ENCODE results near the gene LRRC30. TPM values are rescaled to one million over a fixed set of nuclear protein-coding genes. Genes with fewer than 3 reads are reported as not detected.

Gene LRRC30
- total and polyA plus RNA-seq, 2 of the 13 experiments (the other 11 are each of a cell fraction or from before 2014, with no cell fraction given) = not detected

DNA sequence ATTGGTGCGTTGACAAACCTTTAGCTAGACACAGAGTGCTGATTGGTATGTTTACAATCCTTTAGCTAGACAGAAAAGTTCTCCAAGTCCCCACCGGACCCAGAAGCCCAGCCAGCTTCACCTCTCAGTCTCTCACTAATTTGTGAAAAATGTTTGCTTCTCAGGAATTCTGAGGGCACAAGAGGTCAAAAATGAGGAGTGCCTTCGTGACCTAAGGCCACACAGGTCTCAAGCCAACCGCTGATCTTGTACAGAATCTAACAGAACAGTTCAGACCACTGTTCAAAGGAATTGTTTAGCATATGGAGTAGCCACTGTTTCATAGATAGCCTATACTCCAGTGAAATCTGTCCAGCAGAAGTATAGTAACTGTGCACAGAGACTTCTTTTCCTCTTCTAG lies 29.8 kb upstream of the LRRC30 start:
- Histone ChIP-seq H3K27ac (ENCODE audit: extremely low read length, insufficient read depth, low read length) (no peak overlapping the region), H4K20me1 (ENCODE audit: insufficient read depth, low read length) (no peaks in the 10 kb centered on the region), H3K9me3 (ENCODE audit: low read length) (no peaks in the 10 kb centered on the region), H3K4me1 (ENCODE audit: insufficient read depth, low read length) (no peaks in the 10 kb centered on the region), H3K27me3 (ENCODE audit: control insufficient read depth in 1 of 2, insufficient read depth in 2 of 2, low read length in 2 of 2) (no peaks in the 10 kb centered on the region; a peak in 2 of 5 replicates), H3K4me2 (ENCODE audit: low read depth, low read length) (no peak overlapping the region), H3K4me3 (replicated peaks in 1 of 3; ENCODE audit: insufficient read depth in 1 of 3, low read depth in 2 of 3, low read length in 3 of 3) (no peak overlapping the region), H3K9ac (ENCODE audit: insufficient read depth, low read depth, low read length) (no peak overlapping the region), H3K36me3 (replicated peaks in 1 of 2; ENCODE audit: control insufficient read depth in 1 of 2, insufficient read depth in 2 of 2, low read length in 2 of 2) (no peaks in the 10 kb centered on the region), H2AFZ (ENCODE audit: low read length) (no peak overlapping the region), H3K79me2 (ENCODE audit: insufficient read depth, low read length) (no peaks in the 10 kb centered on the region)
- 50% methylated on average over 2 of the region's 4 CpGs for WGBS (ENCODE audit: low lambda C conversion rate)
- FAIRE-seq (no peak), ATAC-seq (no peak), DNase-seq (ENCODE audit: low spot score) (no peak)
- BruUV-seq (replicated peaks) = no TSS peak
- in situ Hi-C loops (cut with HindIII; ENCODE audit: extremely low pct_ligation_motif_present, low pct_unique_long_range_greater_than_20kb) = no loop called here
- POLR2A ChIA-PET = no interaction called here
- CTCF ChIA-PET (ENCODE audit: low intra/inter-chr PET ratio, low total read pairs) = no interaction called here
- no peak for TF ChIP-seq TARDBP (CRISPR knock-in tag; IDR thresholded peaks at IDR 0.05)
- TF ChIP-seq ZNF44 (CRISPR knock-in tag; IDR thresholded peaks at IDR 0.05) = no peak
- TF ChIP-seq YY1 (IDR thresholded peaks at IDR 0.05; ENCODE audit: insufficient read depth, insufficient replicate concordance, low read depth, low read length) = no peak
- no peak for TF ChIP-seq NFKBIZ (CRISPR knock-in tag; IDR thresholded peaks at IDR 0.05)
- TF ChIP-seq, protein P1, sequence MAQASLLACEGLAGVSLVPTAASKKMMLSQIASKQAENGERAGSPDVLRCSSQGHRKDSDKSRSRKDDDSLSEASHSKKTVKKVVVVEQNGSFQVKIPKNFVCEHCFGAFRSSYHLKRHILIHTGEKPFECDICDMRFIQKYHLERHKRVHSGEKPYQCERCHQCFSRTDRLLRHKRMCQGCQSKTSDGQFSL (CRISPR knock-in tag; IDR thresholded peaks at IDR 0.05) = no peak
- TF ChIP-seq ZNF790 (CRISPR knock-in tag; IDR thresholded peaks at IDR 0.05; ENCODE audit: borderline replicate concordance) = no peak
- intact Hi-C loops (cut with micrococcal nuclease; ENCODE audit: unreplicated experiment) = no loop called here

DNA sequence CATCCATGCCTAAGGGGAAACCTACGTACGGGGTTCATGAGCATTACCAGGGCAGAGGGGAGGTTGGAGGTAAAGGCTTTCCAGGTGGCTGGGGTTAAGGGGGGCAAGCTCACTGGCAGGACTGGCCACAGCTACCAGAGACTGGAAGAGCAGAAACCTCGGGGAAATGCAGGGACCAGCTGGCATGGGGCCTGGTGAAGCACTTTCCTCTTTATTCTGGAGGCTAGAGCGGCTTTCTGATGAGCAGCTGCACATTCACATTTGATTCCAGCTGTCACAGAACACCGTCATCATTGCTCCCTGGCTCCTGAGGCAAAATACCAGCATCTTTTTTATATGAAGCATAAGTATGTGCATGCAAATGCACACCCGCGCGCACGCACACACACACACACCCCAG lies 28.7 kb upstream of the LRRC30 start:
- CTCF ChIA-PET (ENCODE audit: low intra/inter-chr PET ratio, low total read pairs) = no interaction called here
- H2AFZ ChIP-seq (ENCODE audit: low read length) = no peak overlapping the region
- H3K4me2 ChIP-seq (ENCODE audit: low read depth, low read length) = no peak overlapping the region
- H3K9ac ChIP-seq (ENCODE audit: insufficient read depth, low read depth, low read length) = no peak overlapping the region
- no peaks in the 10 kb centered on the region for H3K79me2 ChIP-seq (ENCODE audit: insufficient read depth, low read length)
- ATAC-seq (no peak), FAIRE-seq (no peak), DNase-seq (ENCODE audit: low spot score) (no peak)
- no peaks in the 10 kb centered on the region for H3K4me1 ChIP-seq (ENCODE audit: insufficient read depth, low read length)
- H3K9me3 ChIP-seq (ENCODE audit: low read length) = no peaks in the 10 kb centered on the region
- POLR2A ChIA-PET = no interaction called here
- H3K4me3 ChIP-seq (replicated peaks in 1 of 3; ENCODE audit: insufficient read depth in 1 of 3, low read depth in 2 of 3, low read length in 3 of 3) = no peak overlapping the region
- H3K27me3 ChIP-seq (ENCODE audit: control insufficient read depth in 1 of 2, insufficient read depth in 2 of 2, low read length in 2 of 2) = no peaks in the 10 kb centered on the region; a peak in 2 of 5 replicates
- H4K20me1 ChIP-seq (ENCODE audit: insufficient read depth, low read length) = no peaks in the 10 kb centered on the region
- no peak overlapping the region for H3K27ac ChIP-seq (ENCODE audit: extremely low read length, insufficient read depth, low read length)
- BruUV-seq (replicated peaks) = no TSS peak
- intact Hi-C loops (cut with micrococcal nuclease; ENCODE audit: unreplicated experiment) (no loop called here), in situ Hi-C loops (cut with HindIII; ENCODE audit: extremely low pct_ligation_motif_present, low pct_unique_long_range_greater_than_20kb) (no loop called here)
- H3K36me3 ChIP-seq (replicated peaks in 1 of 2; ENCODE audit: control insufficient read depth in 1 of 2, insufficient read depth in 2 of 2, low read length in 2 of 2) = no peaks in the 10 kb centered on the region
- 65% methylated on average over 9 of the region's 9 CpGs for WGBS (ENCODE audit: low lambda C conversion rate)
- no peak for TF ChIP-seq SRSF1 (optimal IDR thresholded peaks at IDR 0.05; ENCODE audit: low read depth, low read length)
- no peak for TF ChIP-seq TP53 (CRISPR knock-in tag; conservative IDR thresholded peaks at IDR 0.05)
- TF ChIP-seq ZNF709 (CRISPR knock-in tag; IDR thresholded peaks at IDR 0.05) = no peak
- no peak for TF ChIP-seq ASH2L (IDR thresholded peaks at IDR 0.05; ENCODE audit: insufficient read length, low read depth, low read length)
- TF ChIP-seq HNRNPK (IDR thresholded peaks at IDR 0.05; ENCODE audit: low read depth, low read length, poor library complexity, severe bottlenecking) = no peak
- TF ChIP-seq TBL1XR1 (IDR thresholded peaks at IDR 0.05; ENCODE audit: borderline replicate concordance, low read length, partially characterized antibody) = no peak
- TF ChIP-seq DMAP1 (CRISPR knock-in tag; IDR thresholded peaks at IDR 0.05) = no peak
- TF ChIP-seq SMC3 (IDR thresholded peaks at IDR 0.05; ENCODE audit: low read length) = no peak
- TF ChIP-seq U2AF1 (optimal IDR thresholded peaks at IDR 0.05; ENCODE audit: low read depth, low read length) = no peak
- TF ChIP-seq KDM6A (CRISPR knock-in tag; IDR thresholded peaks at IDR 0.05; ENCODE audit: low read depth) = no peak
- TF ChIP-seq, protein P2, sequence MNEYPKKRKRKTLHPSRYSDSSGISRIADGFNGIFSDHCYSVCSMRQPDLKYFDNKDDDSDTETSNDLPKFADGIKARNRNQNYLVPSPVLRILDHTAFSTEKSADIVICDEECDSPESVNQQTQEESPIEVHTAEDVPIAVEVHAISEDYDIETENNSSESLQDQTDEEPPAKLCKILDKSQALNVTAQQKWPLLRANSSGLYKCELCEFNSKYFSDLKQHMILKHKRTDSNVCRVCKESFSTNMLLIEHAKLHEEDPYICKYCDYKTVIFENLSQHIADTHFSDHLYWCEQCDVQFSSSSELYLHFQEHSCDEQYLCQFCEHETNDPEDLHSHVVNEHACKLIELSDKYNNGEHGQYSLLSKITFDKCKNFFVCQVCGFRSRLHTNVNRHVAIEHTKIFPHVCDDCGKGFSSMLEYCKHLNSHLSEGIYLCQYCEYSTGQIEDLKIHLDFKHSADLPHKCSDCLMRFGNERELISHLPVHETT (CRISPR knock-in tag; conservative IDR thresholded peaks at IDR 0.05) = no peak
- TF ChIP-seq ZBTB38 (CRISPR knock-in tag; IDR thresholded peaks at IDR 0.05) = no peak
- TF ChIP-seq ZNF446 (CRISPR knock-in tag; IDR thresholded peaks at IDR 0.05) = no peak
- no peak for TF ChIP-seq HNRNPUL1 (IDR thresholded peaks at IDR 0.05; ENCODE audit: low read depth, low read length)
